HG03558 (cell line): Measurements from ENCODE around the gene SUPT5H.

Source experiments
- ATAC-seq: cut with Tn5 transposase; IDR thresholded peaks from one replicate; pipeline ENCODE4 v1.9.1; 2021; ENCODE audit warnings: moderate number of reproducible peaks; ENCODE audit not compliant: unreplicated experiment; ENCODE audit errors: extremely low read depth

The SUPT5H gene

GRCh38 chr19:39515551-39516191, 70.3 kb downstream of the SUPT5H start:
- no peak for ATAC-seq

DNA sequence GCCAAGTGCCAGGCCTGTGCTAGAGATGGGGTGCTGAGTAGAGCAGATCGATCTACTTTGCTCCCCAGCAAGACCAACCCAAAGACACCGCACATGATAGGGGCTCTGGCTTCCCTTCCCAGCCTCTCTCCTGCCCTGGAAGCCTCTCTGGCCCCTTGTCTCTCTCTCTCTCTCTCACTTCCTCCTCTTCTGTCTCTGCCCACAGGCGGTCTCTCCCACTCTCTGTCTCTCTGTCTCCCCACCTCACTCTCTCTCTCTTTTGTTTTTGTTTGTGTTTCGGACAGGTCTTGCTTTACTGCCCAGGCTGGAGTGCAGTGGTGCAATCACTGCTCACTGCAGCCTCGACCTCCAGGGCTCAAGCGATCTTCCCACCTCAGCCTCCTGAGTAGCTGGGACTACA, 70.9 kb downstream of the SUPT5H start:
- ATAC-seq = no peak

- no peak for ATAC-seq
Measured at GRCh38 chr19:39517432-39517831, 72.0 kb downstream of the SUPT5H start.

GRCh38 chr19:39518458-39518857, 73.1 kb downstream of the SUPT5H start:
- ATAC-seq = no peak

DNA sequence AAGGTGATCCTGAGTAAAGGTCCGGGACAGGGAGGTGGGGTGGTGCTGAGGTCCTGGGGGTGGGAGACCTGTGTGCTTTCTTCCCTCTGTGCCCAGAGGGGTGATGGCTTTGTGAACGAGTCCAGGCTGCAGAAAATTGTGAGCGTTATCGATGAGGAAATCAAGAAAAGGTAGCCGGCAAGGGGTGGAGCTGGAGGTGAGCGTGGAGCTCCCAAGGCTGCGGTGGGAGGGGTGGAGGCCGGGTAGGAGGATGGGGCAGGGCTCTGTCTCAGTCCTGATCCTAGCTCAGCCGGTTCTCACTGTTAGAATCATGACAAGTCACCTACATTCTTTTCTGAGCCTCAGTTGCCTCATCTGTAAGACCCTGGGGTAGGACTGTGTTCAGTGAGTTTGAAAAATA, 73.6 kb downstream of the SUPT5H start:
- ATAC-seq = no peak

- ATAC-seq = no peak
Measured at GRCh38 chr19:39520541-39521484, 75.4 kb downstream of the SUPT5H start.

DNA sequence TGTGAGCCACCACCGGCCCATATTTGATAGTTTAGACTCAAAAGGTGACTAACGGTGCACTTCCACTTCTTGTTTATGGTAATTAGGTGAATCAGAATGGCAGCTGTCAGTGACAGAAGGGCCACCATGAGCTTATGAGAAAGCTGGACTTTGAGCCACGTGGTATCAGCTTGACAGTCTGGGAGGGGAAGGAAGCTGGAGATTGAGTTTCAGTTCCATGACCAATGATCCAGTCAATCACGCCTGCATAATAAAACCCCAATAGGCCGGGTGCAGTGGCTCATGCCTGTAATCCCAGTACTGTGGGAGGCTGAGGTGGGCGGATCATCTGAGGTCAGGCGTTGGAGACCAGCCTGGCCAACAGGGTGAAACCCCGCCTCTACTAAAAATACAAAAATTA, 79.1 kb downstream of the SUPT5H start:
- no peak for ATAC-seq

DNA sequence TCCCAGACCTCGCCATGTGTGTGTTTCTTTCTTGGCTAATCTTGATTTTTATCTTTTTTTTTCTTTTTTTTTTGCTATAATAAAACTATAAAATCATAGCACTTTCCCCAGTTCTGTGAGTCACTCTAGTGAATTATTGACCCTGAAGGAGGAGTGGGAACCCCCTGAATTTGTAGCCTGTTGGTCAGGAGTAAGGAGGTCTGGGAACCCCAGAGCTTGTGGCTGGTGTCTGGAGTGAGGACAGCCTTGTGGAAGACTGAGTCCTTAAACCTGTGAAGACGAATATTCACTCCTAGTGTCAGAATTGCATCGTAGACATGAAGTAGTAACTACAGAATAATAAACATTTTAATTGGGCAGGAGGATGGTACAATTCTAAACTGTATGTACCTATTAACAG, 79.8 kb downstream of the SUPT5H start:
- ATAC-seq = no peak
